Gastrocnemius medialis (tissue), 4 donors: ENCODE data around the gene CACNA1C.

Experiments
- CTCF ChIP-seq, 5 experiments: fragments of 450-650 bp in 3 of 5; fragments of 200-600 bp in 2 of 5; sonication (generic) in 2 of 5; IDR thresholded peaks in 4 of 5; conservative IDR thresholded peaks in 1 of 5; 1 replicate in 4 of 5; 2 replicates in 1 of 5; pipeline ENCODE4 v1.5.1; 2016 to 2019; ENCODE audit warnings: antibody characterized with exemption in 5 of 5, mild to moderate bottlenecking in 3 of 5, moderate library complexity in 3 of 5
- POLR2A ChIP-seq, 2 donors: fragments of 450-650 bp; IDR thresholded peaks; one replicate each; pipeline ENCODE4 v1.6.1; 2017; ENCODE audit warnings: antibody characterized with exemption in 2 of 2, mild to moderate bottlenecking in 2 of 2, moderate library complexity in 2 of 2

DNA sequence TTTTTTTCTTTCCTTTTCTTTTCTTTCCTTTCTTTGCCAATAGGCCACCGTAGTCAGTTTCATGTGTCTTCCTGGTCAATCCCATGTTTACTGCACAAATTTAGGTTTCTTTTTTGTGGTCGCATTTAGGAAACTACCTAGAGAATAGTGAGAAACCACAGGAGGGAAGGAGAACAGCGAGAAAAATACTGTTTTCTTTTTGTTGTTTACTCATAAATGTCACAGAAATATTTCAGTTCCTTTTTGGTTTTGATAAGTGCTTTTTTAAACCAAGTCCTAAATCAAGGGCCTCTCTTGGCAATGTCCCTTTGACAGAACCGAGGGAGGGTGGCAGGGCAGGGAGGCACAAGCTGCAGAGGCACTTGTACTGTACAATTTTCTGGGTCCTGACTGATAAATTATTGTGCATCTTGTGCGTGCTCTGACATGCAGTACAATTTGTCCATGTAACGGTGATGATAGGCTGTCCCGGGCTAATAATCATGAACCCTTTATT is 326.1 kb downstream of the CACNA1C start:
- no peak for TF ChIP-seq POLR2A (IDR thresholded peaks at IDR 0.05)
- no peak for TF ChIP-seq CTCF (IDR thresholded peaks at IDR 0.05 in 4 of 5, conservative IDR thresholded peaks at IDR 0.05 in 1 of 5)
